ENCODE measurements around the gene ELAVL1.

DNA sequence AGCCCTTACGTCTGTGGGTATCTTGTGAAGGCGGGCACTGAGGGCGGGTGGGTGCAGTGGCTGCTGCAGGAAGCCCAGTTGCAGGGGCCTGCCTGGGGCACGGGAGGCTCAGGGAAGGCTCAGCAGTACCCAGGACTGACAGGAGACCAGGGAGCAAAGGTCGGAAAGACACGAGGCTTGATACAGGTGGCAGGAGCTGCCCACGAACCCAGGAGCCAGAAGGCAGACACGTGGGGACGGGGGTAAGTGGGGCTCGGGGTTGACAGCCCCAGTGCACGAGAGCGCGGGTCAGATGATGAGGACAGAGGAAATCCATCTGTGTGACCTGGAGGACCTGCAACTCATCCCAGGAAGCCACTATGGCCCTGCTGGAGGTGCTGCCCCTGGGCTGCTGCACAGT is 25.3 kb downstream of the ELAVL1 start:
- TF ChIP-seq, protein P1, sequence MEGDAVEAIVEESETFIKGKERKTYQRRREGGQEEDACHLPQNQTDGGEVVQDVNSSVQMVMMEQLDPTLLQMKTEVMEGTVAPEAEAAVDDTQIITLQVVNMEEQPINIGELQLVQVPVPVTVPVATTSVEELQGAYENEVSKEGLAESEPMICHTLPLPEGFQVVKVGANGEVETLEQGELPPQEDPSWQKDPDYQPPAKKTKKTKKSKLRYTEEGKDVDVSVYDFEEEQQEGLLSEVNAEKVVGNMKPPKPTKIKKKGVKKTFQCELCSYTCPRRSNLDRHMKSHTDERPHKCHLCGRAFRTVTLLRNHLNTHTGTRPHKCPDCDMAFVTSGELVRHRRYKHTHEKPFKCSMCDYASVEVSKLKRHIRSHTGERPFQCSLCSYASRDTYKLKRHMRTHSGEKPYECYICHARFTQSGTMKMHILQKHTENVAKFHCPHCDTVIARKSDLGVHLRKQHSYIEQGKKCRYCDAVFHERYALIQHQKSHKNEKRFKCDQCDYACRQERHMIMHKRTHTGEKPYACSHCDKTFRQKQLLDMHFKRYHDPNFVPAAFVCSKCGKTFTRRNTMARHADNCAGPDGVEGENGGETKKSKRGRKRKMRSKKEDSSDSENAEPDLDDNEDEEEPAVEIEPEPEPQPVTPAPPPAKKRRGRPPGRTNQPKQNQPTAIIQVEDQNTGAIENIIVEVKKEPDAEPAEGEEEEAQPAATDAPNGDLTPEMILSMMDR (conservative IDR thresholded peaks at IDR 0.05 in 1 of 2, IDR thresholded peaks at IDR 0.05 in 1 of 2; ENCODE audit: extremely low read depth in 1 of 2, insufficient read depth in 1 of 2, low read depth in 1 of 2, low read length in 2 of 2), result no peak
- no peak for TF ChIP-seq EZH2 (IDR thresholded peaks at IDR 0.05; ENCODE audit: borderline replicate concordance, low read length)
